ENCODE results near the gene TMEM63C. TPM values are rescaled to one million over a fixed set of nuclear protein-coding genes. Genes with fewer than 3 reads are reported as not detected.

The TMEM63C gene
- total and polyA plus RNA-seq, 11 donors = 0.01 to 4.0 (median 1.7) TPM; not detected in 1

- H3K36me3 ChIP-seq = no peaks in the 10 kb centered on the region
- no peak overlapping the region for H3K27ac ChIP-seq
- H3K9me3 ChIP-seq = peaks cover 0 to 12% (median 3%) of the 10 kb centered on the region in 12 donors
- no peak overlapping the region for H3K4me3 ChIP-seq
- 58 to 71% (median 64%) methylated on average over 16 of the region's 16 CpGs for WGBS, 4 donors
- peaks cover 2 to 33% (median 19%) of the 10 kb centered on the region in 9 donors for H3K27me3 ChIP-seq
- TF ChIP-seq CTCF (IDR thresholded peaks at IDR 0.05) (no peak), POLR2A (IDR thresholded peaks at IDR 0.05) (no peak)
- ATAC-seq = no peak
- intact Hi-C loops (cut with DNase I) = no loop called here
- peaks cover 0 to 4% (median 0%) of the 10 kb centered on the region in 12 donors for H3K4me1 ChIP-seq
- no peak for DNase-seq
These were observed 84.2 kb downstream of the TMEM63C start for GRCh38 chr14:77265561-77266335.

- Histone ChIP-seq H3K27ac (no peak overlapping the region), H3K4me3 (no peak overlapping the region), H3K4me1 (peaks cover 0 to 10% (median 0%) of the 10 kb centered on the region in 12 donors), H3K27me3 (peaks cover 8 to 39% (median 25%) of the 10 kb centered on the region in 9 donors), H3K9me3 (peaks cover 0 to 12% (median 3%) of the 10 kb centered on the region in 12 donors), H3K36me3 (no peaks in the 10 kb centered on the region)
- no peak for DNase-seq
- intact Hi-C loops (cut with DNase I) = no loop called here
- ATAC-seq = no peak
- WGBS, 4 donors = 84 to 90% (median 89%) methylated on average over 8 of the region's 8 CpGs
- TF ChIP-seq CTCF (IDR thresholded peaks at IDR 0.05) (no peak), POLR2A (IDR thresholded peaks at IDR 0.05) (no peak)
These were observed 84.7 kb downstream of the TMEM63C start for GRCh38 chr14:77266336-77266735.

GRCh38 chr14:77267937-77268699 is 86.5 kb downstream of the TMEM63C start:
- peaks cover 0 to 11% (median 0%) of the 10 kb centered on the region in 12 donors for H3K4me1 ChIP-seq
- no peaks in the 10 kb centered on the region for H3K36me3 ChIP-seq
- H3K4me3 ChIP-seq = no peak overlapping the region
- intact Hi-C loops (cut with DNase I) = no loop called here
- TF ChIP-seq CTCF (IDR thresholded peaks at IDR 0.05) (no peak), POLR2A (IDR thresholded peaks at IDR 0.05) (no peak)
- no peak overlapping the region for H3K27ac ChIP-seq
- 79 to 90% (median 83%) methylated on average over 4 to 5 of the region's 5 CpGs for WGBS, 4 donors
- peaks cover 0 to 12% (median 3%) of the 10 kb centered on the region in 12 donors for H3K9me3 ChIP-seq
- DNase-seq = no peak
- no peak for ATAC-seq
- peaks cover 9 to 48% (median 30%) of the 10 kb centered on the region in 9 donors for H3K27me3 ChIP-seq

- DNase-seq (no peak), ATAC-seq (no peak)
- H3K9me3 ChIP-seq = peaks cover 0 to 15% (median 3%) of the 10 kb centered on the region in 12 donors
- TF ChIP-seq POLR2A (IDR thresholded peaks at IDR 0.05) (no peak), CTCF (IDR thresholded peaks at IDR 0.05) (no peak)
- H3K4me1 ChIP-seq = peaks cover 0 to 11% (median 0%) of the 10 kb centered on the region in 12 donors
- H3K27ac ChIP-seq = no peak overlapping the region
- WGBS, 4 donors = 30 to 33% (median 31%) methylated on average over 6 to 8 of the region's 8 CpGs
- no peak overlapping the region for H3K4me3 ChIP-seq
- no peaks in the 10 kb centered on the region for H3K36me3 ChIP-seq
- intact Hi-C loops (cut with DNase I) = no loop called here
- H3K27me3 ChIP-seq = peaks cover 9 to 48% (median 30%) of the 10 kb centered on the region in 9 donors
These were observed 87.5 kb downstream of the TMEM63C start for GRCh38 chr14:77268989-77269600.
